Liver (tissue), 3 donors: Measurements from ENCODE around the gene HTR1B.

Source experiments
- ATF3 ChIP-seq: IDR thresholded peaks from 2 replicates; pipeline ENCODE4 v1.6.1; 2016; ENCODE audit warnings: antibody characterized with exemption
- CTCF ChIP-seq: fragments of 150-350 bp; IDR thresholded peaks from 2 replicates; pipeline ENCODE4 v1.5.1; 2017; ENCODE audit warnings: improper control_type of control experiment, low read depth, low read length; ENCODE audit not compliant: missing input control
- EGR1 ChIP-seq, 2 donors: IDR thresholded peaks; 2 replicates each; pipeline ENCODE4 v1.6.1; 2016 to 2018; ENCODE audit warnings: antibody characterized with exemption in 2 of 2, low read depth in 2 of 2
- GABPA ChIP-seq, 2 donors: IDR thresholded peaks in 1 of 2; conservative IDR thresholded peaks in 1 of 2; 2 replicates each; pipeline ENCODE4 v1.6.1; 2016; ENCODE audit warnings: antibody characterized with exemption in 2 of 2, mild to moderate bottlenecking in 1 of 2, moderate library complexity in 1 of 2
- HNF4G ChIP-seq: IDR thresholded peaks from 2 replicates; pipeline ENCODE4 v1.6.1; 2016; ENCODE audit warnings: antibody characterized with exemption
- JUND ChIP-seq, 2 donors: IDR thresholded peaks; 2 replicates each; pipeline ENCODE4 v1.6.1; 2016; ENCODE audit warnings: antibody characterized with exemption in 2 of 2
- MAX ChIP-seq: IDR thresholded peaks from 2 replicates; pipeline ENCODE4 v1.6.1; 2016; ENCODE audit warnings: antibody characterized with exemption
- RAD21 ChIP-seq, 2 donors: IDR thresholded peaks; 2 replicates each; pipeline ENCODE4 v1.6.1; 2016; ENCODE audit warnings: antibody characterized with exemption in 2 of 2, mild to moderate bottlenecking in 2 of 2
- REST ChIP-seq: IDR thresholded peaks from 2 replicates; pipeline ENCODE4 v1.6.1; 2016; ENCODE audit warnings: antibody characterized with exemption, mild to moderate bottlenecking
- SP1 ChIP-seq: IDR thresholded peaks from 2 replicates; pipeline ENCODE4 v1.6.1; 2018; ENCODE audit warnings: antibody characterized with exemption, mild to moderate bottlenecking
- TAF1 ChIP-seq: conservative IDR thresholded peaks from 2 replicates; pipeline ENCODE4 v1.6.1; 2016; ENCODE audit warnings: antibody characterized with exemption, mild to moderate bottlenecking
- YY1 ChIP-seq: IDR thresholded peaks from 2 replicates; pipeline ENCODE4 v1.6.1; 2016; ENCODE audit warnings: antibody characterized with exemption, mild to moderate bottlenecking
- ZBTB33 ChIP-seq: IDR thresholded peaks from 2 replicates; pipeline ENCODE4 v1.6.1; 2016; ENCODE audit warnings: antibody characterized with exemption
- donor health status: healthy.
- donor health status: healthy.

- TF ChIP-seq GABPA (IDR thresholded peaks at IDR 0.05 in 1 of 2, conservative IDR thresholded peaks at IDR 0.05 in 1 of 2) (no peak), RAD21 (IDR thresholded peaks at IDR 0.05) (no peak), CTCF (no peak), REST (no peak), MAX (no peak), JUND (IDR thresholded peaks at IDR 0.05) (no peak), YY1 (no peak), ATF3 (no peak), HNF4G (no peak), SP1 (no peak), TAF1 (no peak), ZBTB33 (no peak), EGR1 (IDR thresholded peaks at IDR 0.05; ENCODE audit: low read depth in 2 of 2) (no peak)
Measured at GRCh38 chr6:77454386-77454785, 8.9 kb downstream of the HTR1B start.
